Posterior vena cava (tissue), 2 donors: Measurements from ENCODE around the gene PLCB2. TPM values are rescaled to one million over a fixed set of nuclear protein-coding genes. Genes with fewer than 3 reads are reported as not detected.
A peak's percentile ranks its signal among the peaks of the same experiment; 100 is the strongest.

Experiments used
- DNase-seq: peaks from one replicate; pipeline ENCODE4 v3.0.0-alpha.2; 2020; ENCODE audit warnings: low spot score
- intact Hi-C, 2 donors: fragments of 100-400 bp; cut with DNase I; formaldehyde crosslinking; loops; one replicate each; pipeline versions ENCODE4 v1.14.1 to v1.14.2; 2022 to 2023
- total RNA-seq, 2 donors: library from RNA; stranded (reverse); fragmentation: NEBNext Ultra II Directional; extraction: Animal tissue kit (Norgen Biotek cat#: 25700); gene quantifications; one replicate each; pipeline ENCODE4 v1.2.1, GENCODE V29; 2021
- donor health status: DM: yes; HTN: yes; CAD: no.
- donor health status: DM: yes; HTN: yes; CAD: no.

PLCB2 gene
- total RNA-seq, 2 donors from 2014 or later: 20.8 to 29.0 TPM

- intact Hi-C loops: no loop called here
- no peak for DNase-seq
Measured at GRCh38 chr15:40264321-40265153, 43.2 kb downstream of the PLCB2 start.

- intact Hi-C loops: no loop called here
- DNase-seq: no peak
Measured at GRCh38 chr15:40263024-40263754, 44.5 kb downstream of the PLCB2 start.

GRCh38 chr15:40259021-40259420 is 48.7 kb downstream of the PLCB2 start:
- intact Hi-C loops: no loop called here
- DNase-seq: no peak

GRCh38 chr15:40258544-40258943 is 49.2 kb downstream of the PLCB2 start:
- DNase-seq: no peak
- intact Hi-C loops: no loop called here

- intact Hi-C loops: no loop called here
- DNase-seq: no peak
Measured at GRCh38 chr15:40257656-40258450, 49.9 kb downstream of the PLCB2 start.

- intact Hi-C loops: no loop called here
- no peak for DNase-seq
Measured at GRCh38 chr15:40256638-40257235, 51.0 kb downstream of the PLCB2 start.

GRCh38 chr15:40255033-40255432 is 52.7 kb downstream of the PLCB2 start:
- intact Hi-C loops: no loop called here

GRCh38 chr15:40254452-40254851 is 53.3 kb downstream of the PLCB2 start:
- intact Hi-C loops: no loop called here
- no peak for DNase-seq

More at GRCh38 chr15:40255033-40255432, 52.7 kb downstream of the PLCB2 start:
- no peak for DNase-seq

- no peak for DNase-seq
- intact Hi-C loops: no loop called here
Measured at GRCh38 chr15:40253167-40253790, 54.5 kb downstream of the PLCB2 start.

GRCh38 chr15:40252438-40253166 is 55.1 kb downstream of the PLCB2 start:
- DNase-seq: peak; percentile 79
- intact Hi-C loops: no loop called here

- peak; percentile 69 for DNase-seq
- intact Hi-C loops: no loop called here
Measured at GRCh38 chr15:40252141-40252437, 55.6 kb downstream of the PLCB2 start.

- peak; percentile 41 for DNase-seq
- intact Hi-C loops: no loop called here
Measured at GRCh38 chr15:40251486-40252140, 56.1 kb downstream of the PLCB2 start.

- peak; percentile 46 for DNase-seq
- intact Hi-C loops: no loop called here
Measured at GRCh38 chr15:40250771-40251483, 56.8 kb downstream of the PLCB2 start.

- DNase-seq: no peak
- intact Hi-C loops: no loop called here
Measured at GRCh38 chr15:40250304-40250656, 57.5 kb downstream of the PLCB2 start.

GRCh38 chr15:40249477-40250303 is 58.0 kb downstream of the PLCB2 start:
- intact Hi-C loops: no loop called here
- DNase-seq: peak; percentile 68

- intact Hi-C loops: no loop called here
- DNase-seq: peak; percentile 74
Measured at GRCh38 chr15:40248006-40248783, 59.5 kb downstream of the PLCB2 start.
